KMS-11 (cell line): ENCODE data around the gene SOHLH2.

Experiments used
- H2AFZ ChIP-seq: fragments of 200-600 bp; sonication (generic); 2 replicates; pipeline ENCODE4 v1.6.1; 2016; ENCODE audit warnings: antibody characterized with exemption, mixed run types, low read depth
- H3K27ac ChIP-seq: fragments of 200-600 bp; sonication (generic); 2 replicates; pipeline ENCODE4 v1.6.1; 2016; ENCODE audit warnings: mild to moderate bottlenecking, mixed run types
- H3K27me3 ChIP-seq: fragments of 200-600 bp; sonication (generic); 2 replicates; pipeline ENCODE4 v1.6.1; 2017; ENCODE audit warnings: mild to moderate bottlenecking, low read depth, mixed run types, moderate library complexity; ENCODE audit not compliant: insufficient read depth
- H3K36me3 ChIP-seq: fragments of 200-600 bp; sonication (generic); 2 replicates; pipeline ENCODE4 v1.6.1; 2017; ENCODE audit warnings: mild to moderate bottlenecking, mixed run types; ENCODE audit not compliant: insufficient read depth
- H3K4me1 ChIP-seq: fragments of 200-600 bp; sonication (generic); 2 replicates; pipeline ENCODE4 v1.6.1; 2016; ENCODE audit warnings: mild to moderate bottlenecking, low read depth, mixed run types; ENCODE audit not compliant: poor library complexity, severe bottlenecking
- H3K4me2 ChIP-seq: fragments of 200-600 bp; sonication (generic); 2 replicates; pipeline ENCODE4 v1.7.0; 2016; ENCODE audit warnings: mild to moderate bottlenecking, mixed run types
- H3K4me3 ChIP-seq: fragments of 200-600 bp; sonication (generic); IDR thresholded peaks from 2 replicates; pipeline ENCODE4 v1.6.1; 2017; ENCODE audit warnings: low read depth, low read length, mixed read lengths; ENCODE audit not compliant: insufficient read depth
- H3K79me2 ChIP-seq: fragments of 200-600 bp; sonication (generic); 2 replicates; pipeline ENCODE4 v1.6.1; 2016; ENCODE audit warnings: low read depth, mixed run types; ENCODE audit not compliant: insufficient read depth
- H3K9ac ChIP-seq: fragments of 200-600 bp; sonication (generic); 2 replicates; pipeline ENCODE4 v1.6.1; 2016; ENCODE audit warnings: mild to moderate bottlenecking, mixed run types
- H4K20me1 ChIP-seq: fragments of 200-600 bp; sonication (generic); 2 replicates; pipeline ENCODE4 v1.6.1; 2016; ENCODE audit warnings: mild to moderate bottlenecking, mixed run types; ENCODE audit not compliant: insufficient read depth
- TF ChIP-seq, protein P1 (sequence below): fragments of 200-600 bp; sonication (generic); conservative IDR thresholded peaks from 2 replicates; pipeline ENCODE4 v1.6.1; 2017; ENCODE audit warnings: low read depth, mild to moderate bottlenecking, antibody characterized with exemption, low read length, moderate library complexity, mixed read lengths

SOHLH2 gene

DNA sequence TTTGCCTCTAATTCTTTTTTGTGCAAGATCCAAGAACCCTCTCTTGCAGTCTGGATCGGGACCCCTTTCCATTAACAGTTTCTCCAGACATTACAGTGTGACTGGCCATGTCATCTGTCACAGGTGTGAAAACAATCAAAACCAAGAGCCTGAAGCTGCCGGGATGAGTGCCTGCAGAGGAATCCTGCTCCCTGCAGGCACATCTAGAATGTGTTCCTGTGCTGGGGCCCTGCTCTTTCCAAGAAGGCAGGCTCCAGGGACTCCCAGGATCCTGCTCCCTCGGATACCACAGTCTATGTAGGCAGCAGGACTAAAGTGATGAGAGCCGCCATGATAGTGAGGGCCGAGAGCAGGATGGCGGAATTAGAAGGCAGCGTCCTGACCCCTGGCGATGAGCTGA lies 44.5 kb upstream of the SOHLH2 start:
- Histone ChIP-seq H3K79me2 (no peaks in the 10 kb centered on the region), H3K9ac (no peak overlapping the region), H3K4me2 (no peak overlapping the region), H4K20me1 (no peaks in the 10 kb centered on the region), H3K27ac (no peak overlapping the region), H3K27me3 (no peaks in the 10 kb centered on the region), H3K4me1 (no peaks in the 10 kb centered on the region), H3K36me3 (no peaks in the 10 kb centered on the region), H3K4me3 (no peak overlapping the region), H2AFZ (no peak overlapping the region)
- TF ChIP-seq, protein P1, sequence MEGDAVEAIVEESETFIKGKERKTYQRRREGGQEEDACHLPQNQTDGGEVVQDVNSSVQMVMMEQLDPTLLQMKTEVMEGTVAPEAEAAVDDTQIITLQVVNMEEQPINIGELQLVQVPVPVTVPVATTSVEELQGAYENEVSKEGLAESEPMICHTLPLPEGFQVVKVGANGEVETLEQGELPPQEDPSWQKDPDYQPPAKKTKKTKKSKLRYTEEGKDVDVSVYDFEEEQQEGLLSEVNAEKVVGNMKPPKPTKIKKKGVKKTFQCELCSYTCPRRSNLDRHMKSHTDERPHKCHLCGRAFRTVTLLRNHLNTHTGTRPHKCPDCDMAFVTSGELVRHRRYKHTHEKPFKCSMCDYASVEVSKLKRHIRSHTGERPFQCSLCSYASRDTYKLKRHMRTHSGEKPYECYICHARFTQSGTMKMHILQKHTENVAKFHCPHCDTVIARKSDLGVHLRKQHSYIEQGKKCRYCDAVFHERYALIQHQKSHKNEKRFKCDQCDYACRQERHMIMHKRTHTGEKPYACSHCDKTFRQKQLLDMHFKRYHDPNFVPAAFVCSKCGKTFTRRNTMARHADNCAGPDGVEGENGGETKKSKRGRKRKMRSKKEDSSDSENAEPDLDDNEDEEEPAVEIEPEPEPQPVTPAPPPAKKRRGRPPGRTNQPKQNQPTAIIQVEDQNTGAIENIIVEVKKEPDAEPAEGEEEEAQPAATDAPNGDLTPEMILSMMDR: no peak

DNA sequence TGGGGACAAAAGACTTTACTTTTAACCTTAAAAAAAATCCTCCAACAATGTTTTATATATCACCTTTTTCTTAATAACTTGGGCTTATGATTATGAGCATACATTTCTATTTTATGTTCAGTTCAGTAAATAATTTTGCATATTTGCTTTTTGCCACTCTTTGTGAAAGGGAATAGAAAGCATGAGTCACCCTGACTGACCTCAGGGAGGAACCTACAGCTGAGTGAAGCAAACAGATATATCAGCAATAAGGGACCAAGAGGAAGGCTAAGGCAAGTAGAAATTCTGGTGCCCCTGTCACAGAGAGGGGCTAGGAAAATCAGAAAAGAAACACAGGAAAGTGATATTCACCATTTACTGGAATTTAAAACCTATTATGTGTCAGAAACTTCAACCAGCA lies 37.2 kb upstream of the SOHLH2 start:
- Histone ChIP-seq H4K20me1 (no peaks in the 10 kb centered on the region), H3K27ac (no peak overlapping the region), H3K79me2 (no peaks in the 10 kb centered on the region), H3K4me1 (peaks cover 6% of the 10 kb centered on the region), H3K4me3 (no peak overlapping the region), H2AFZ (no peak overlapping the region), H3K36me3 (no peaks in the 10 kb centered on the region), H3K4me2 (no peak overlapping the region), H3K27me3 (no peaks in the 10 kb centered on the region), H3K9ac (no peak overlapping the region)
- TF ChIP-seq, protein P1: no peak

DNA sequence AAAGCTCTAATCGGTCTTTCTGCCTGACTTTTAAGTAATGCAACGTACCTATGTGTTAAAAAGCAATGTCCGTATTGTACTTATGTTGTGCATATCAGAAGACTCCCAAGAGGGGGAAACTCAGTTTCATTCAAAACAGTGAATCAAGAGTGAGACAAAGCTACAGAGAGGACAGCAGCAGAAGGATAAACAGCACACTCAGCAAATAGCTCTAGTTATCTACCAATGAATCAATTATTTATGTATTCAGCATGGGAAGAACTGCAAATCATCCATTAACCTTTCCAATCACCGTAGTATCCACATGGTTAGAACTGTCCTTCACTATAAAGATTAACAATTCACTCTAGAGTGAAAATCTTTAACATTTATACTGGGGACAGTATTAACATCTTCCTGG lies 36.7 kb upstream of the SOHLH2 start:
- Histone ChIP-seq H4K20me1 (no peaks in the 10 kb centered on the region), H3K4me2 (no peak overlapping the region), H3K27ac (no peak overlapping the region), H3K4me1 (peaks cover 6% of the 10 kb centered on the region), H3K4me3 (no peak overlapping the region), H2AFZ (no peak overlapping the region), H3K36me3 (no peaks in the 10 kb centered on the region), H3K27me3 (no peaks in the 10 kb centered on the region), H3K79me2 (no peaks in the 10 kb centered on the region), H3K9ac (no peak overlapping the region)
- TF ChIP-seq, protein P1: no peak

DNA sequence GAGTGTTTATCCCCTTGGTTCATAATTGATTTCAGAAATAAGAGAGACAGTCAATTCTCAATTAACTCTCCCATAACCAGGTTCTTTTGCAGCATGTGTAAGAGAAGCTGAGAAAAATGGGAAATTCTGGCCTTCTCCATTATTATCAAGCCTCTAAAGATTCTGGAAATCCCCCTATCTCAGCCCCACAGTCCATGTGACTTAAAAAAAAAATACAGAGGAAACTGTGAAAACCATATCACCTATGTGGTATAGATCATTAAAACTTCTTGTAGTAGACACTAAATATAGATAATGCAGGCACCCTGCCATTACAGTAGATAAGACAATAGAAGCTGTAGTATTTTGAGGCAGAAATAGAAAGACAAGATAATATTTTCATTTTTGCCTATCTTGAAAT lies 34.3 kb upstream of the SOHLH2 start:
- Histone ChIP-seq H3K36me3 (no peaks in the 10 kb centered on the region), H3K27me3 (no peaks in the 10 kb centered on the region), H4K20me1 (no peaks in the 10 kb centered on the region), H3K4me2 (no peak overlapping the region), H3K27ac (no peak overlapping the region), H3K9ac (no peak overlapping the region), H3K4me1 (peaks cover 6% of the 10 kb centered on the region), H3K4me3 (no peak overlapping the region), H3K79me2 (no peaks in the 10 kb centered on the region), H2AFZ (no peak overlapping the region)
- TF ChIP-seq, protein P1: no peak
